ENCODE data around the gene RGS21.

The RGS21 gene

DNA sequence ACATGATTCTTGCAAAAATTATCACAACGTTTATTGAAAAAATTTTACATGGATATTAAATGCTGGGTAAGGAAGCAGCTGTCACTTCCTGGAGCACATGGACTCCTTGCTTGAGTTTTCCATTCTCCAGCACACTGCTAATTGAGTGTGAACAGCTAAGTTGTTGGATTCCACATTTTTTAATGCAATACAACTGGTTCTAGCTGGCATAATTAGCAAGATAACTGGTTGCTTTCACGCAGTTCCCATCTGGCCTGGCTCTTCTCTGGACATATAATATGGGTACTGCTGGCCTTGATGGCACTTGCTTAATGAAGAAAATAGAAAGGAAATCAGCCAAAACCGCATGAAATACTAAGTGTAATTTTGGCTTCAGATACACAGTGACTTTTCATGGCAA lies 26.6 kb downstream of the RGS21 start:
- Histone ChIP-seq H3K9me3 (ENCODE audit: low read length) (no peaks in the 10 kb centered on the region), H3K27me3 (ENCODE audit: control insufficient read depth in 1 of 2, insufficient read depth in 2 of 2, low read length in 2 of 2) (no peaks in the 10 kb centered on the region), H3K4me3 (ENCODE audit: low read depth in 1 of 2, low read length in 2 of 2) (no peak overlapping the region), H3K27ac (ENCODE audit: low read depth, low read length) (no peak overlapping the region), H3K4me1 (ENCODE audit: insufficient read depth, low read length) (no peaks in the 10 kb centered on the region), H3K9ac (ENCODE audit: low read length) (no peak overlapping the region), H3K36me3 (ENCODE audit: insufficient read depth, low read length) (no peaks in the 10 kb centered on the region)

DNA sequence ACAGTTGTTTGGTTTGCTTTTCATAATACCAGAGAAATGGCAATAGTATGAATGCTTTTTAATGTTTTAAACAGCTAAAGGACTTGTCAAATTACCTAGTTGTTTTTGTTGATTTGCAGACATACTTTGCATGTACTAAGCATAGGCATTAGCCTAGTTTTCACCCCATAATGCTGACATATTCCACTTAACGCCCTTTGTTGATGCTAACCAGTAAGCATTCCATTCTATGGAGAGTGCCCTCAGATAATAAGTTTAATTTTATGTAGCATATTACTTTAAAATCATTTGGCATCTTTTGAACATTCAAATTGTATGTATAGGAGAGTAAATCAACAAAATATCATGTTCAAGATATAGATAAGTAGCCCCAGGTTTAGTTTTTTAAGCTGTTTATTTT lies 32.5 kb downstream of the RGS21 start:
- H3K27me3 ChIP-seq (ENCODE audit: control insufficient read depth in 1 of 2, insufficient read depth in 2 of 2, low read length in 2 of 2): no peaks in the 10 kb centered on the region
- no peaks in the 10 kb centered on the region for H3K4me1 ChIP-seq (ENCODE audit: insufficient read depth, low read length)
- no peak overlapping the region for H3K27ac ChIP-seq (ENCODE audit: low read depth, low read length)
- H3K4me3 ChIP-seq (ENCODE audit: low read depth in 1 of 2, low read length in 2 of 2): no peak overlapping the region
- H3K9me3 ChIP-seq (ENCODE audit: low read length): no peaks in the 10 kb centered on the region
- no peak overlapping the region for H3K9ac ChIP-seq (ENCODE audit: low read length)
- no peaks in the 10 kb centered on the region for H3K36me3 ChIP-seq (ENCODE audit: insufficient read depth, low read length)

DNA sequence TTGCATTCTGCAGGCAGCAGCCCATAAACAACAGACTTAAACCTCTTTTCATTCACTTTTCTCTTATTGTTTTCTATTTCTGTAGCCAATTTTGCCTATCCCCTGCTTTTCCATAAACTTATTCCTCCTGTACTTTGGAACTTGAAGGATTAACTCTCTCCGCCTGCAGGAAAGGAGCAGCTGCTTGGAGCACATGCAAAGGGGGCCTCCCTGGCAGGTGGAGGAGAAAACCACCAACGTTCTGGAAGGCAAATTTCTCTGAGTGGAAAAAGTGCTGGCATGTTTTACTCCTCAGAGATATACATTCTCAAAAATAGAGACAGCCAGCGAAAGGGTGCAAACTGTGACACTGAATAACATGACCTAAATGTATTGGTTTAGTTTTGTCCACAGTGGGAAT lies 33.6 kb downstream of the RGS21 start:
- no peak overlapping the region for H3K27ac ChIP-seq (ENCODE audit: low read depth, low read length)
- H3K4me1 ChIP-seq (ENCODE audit: insufficient read depth, low read length): no peaks in the 10 kb centered on the region
- no peak overlapping the region for H3K9ac ChIP-seq (ENCODE audit: low read length)
- H3K27me3 ChIP-seq (ENCODE audit: control insufficient read depth in 1 of 2, insufficient read depth in 2 of 2, low read length in 2 of 2): no peaks in the 10 kb centered on the region
- H3K9me3 ChIP-seq (ENCODE audit: low read length): no peaks in the 10 kb centered on the region
- H3K36me3 ChIP-seq (ENCODE audit: insufficient read depth, low read length): no peaks in the 10 kb centered on the region
- no peak overlapping the region for H3K4me3 ChIP-seq (ENCODE audit: low read depth in 1 of 2, low read length in 2 of 2)

DNA sequence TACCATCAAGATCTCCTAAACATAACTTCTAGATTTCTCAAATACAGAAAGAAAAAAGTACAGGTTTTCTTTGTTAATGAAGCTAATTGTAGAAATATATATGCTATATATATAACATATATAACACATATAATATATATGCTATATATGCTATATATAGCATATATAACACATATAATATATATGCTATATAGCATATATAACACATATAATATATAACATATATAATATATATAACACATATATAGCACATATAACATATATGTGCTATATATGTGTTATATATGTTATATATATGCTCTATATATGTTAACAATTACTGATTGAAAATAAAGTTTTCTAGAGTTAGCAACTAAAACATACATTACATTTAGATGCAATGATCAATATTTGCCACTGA lies 34.8 kb downstream of the RGS21 start:
- Histone ChIP-seq H3K27me3 (ENCODE audit: control insufficient read depth in 1 of 2, insufficient read depth in 2 of 2, low read length in 2 of 2) (no peaks in the 10 kb centered on the region), H3K27ac (ENCODE audit: low read depth, low read length) (no peak overlapping the region), H3K9ac (ENCODE audit: low read length) (no peak overlapping the region), H3K9me3 (ENCODE audit: low read length) (no peaks in the 10 kb centered on the region), H3K4me1 (ENCODE audit: insufficient read depth, low read length) (no peaks in the 10 kb centered on the region), H3K36me3 (ENCODE audit: insufficient read depth, low read length) (no peaks in the 10 kb centered on the region), H3K4me3 (ENCODE audit: low read depth in 1 of 2, low read length in 2 of 2) (no peak overlapping the region)

DNA sequence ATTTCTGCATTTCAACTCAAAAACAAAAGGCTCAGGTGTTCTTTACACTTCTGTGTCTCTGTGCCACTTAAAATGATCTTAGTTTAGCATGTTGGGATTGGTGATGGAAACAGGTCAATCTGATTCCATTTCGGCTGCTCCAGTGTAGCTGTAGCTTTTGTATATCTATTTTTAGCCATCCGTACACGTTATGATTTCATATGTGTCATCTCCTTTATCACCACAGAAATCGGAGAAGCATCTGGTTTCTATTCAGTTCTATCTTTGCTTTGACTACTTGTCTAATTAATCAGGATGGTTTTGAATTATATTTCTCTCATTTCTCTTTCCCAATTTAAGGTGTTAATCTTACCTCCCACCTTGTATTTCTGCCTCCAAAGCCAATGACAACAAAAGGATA lies 41.1 kb downstream of the RGS21 start:
- Histone ChIP-seq H3K4me1 (ENCODE audit: insufficient read depth, low read length) (no peaks in the 10 kb centered on the region), H3K4me3 (ENCODE audit: low read depth in 1 of 2, low read length in 2 of 2) (no peak overlapping the region)

DNA sequence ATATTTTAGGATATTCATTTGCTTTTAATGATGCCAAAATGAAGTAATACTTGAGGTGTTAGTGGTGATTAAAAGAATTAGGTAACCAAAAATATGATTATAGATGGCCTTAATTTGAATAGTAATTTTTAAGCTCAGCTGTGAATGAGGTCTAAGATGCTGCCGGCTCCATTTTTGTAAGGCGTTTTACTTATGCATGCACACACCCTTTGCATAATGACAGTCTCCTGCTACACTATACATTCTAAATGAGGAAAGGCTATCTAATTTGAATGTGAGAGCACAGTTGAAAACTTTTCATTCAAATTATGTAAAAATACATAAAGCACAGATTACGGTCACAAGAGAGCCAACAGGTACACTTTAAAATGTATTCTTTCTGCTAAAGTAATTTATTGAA lies 41.6 kb downstream of the RGS21 start:
- Histone ChIP-seq H3K4me1 (ENCODE audit: insufficient read depth, low read length) (no peaks in the 10 kb centered on the region), H3K27me3 (ENCODE audit: control insufficient read depth in 1 of 2, insufficient read depth in 2 of 2, low read length in 2 of 2) (no peaks in the 10 kb centered on the region), H3K27ac (ENCODE audit: low read depth, low read length) (no peak overlapping the region), H3K9ac (ENCODE audit: low read length) (no peak overlapping the region), H3K4me3 (ENCODE audit: low read depth in 1 of 2, low read length in 2 of 2) (no peak overlapping the region), H3K36me3 (ENCODE audit: insufficient read depth, low read length) (no peaks in the 10 kb centered on the region), H3K9me3 (ENCODE audit: low read length) (no peaks in the 10 kb centered on the region)

More for the DNA sequence above, 41.1 kb downstream of the RGS21 start:
- Histone ChIP-seq H3K9ac (ENCODE audit: low read length) (no peak overlapping the region), H3K27me3 (ENCODE audit: control insufficient read depth in 1 of 2, insufficient read depth in 2 of 2, low read length in 2 of 2) (no peaks in the 10 kb centered on the region), H3K36me3 (ENCODE audit: insufficient read depth, low read length) (no peaks in the 10 kb centered on the region), H3K9me3 (ENCODE audit: low read length) (no peaks in the 10 kb centered on the region), H3K27ac (ENCODE audit: low read depth, low read length) (no peak overlapping the region)

DNA sequence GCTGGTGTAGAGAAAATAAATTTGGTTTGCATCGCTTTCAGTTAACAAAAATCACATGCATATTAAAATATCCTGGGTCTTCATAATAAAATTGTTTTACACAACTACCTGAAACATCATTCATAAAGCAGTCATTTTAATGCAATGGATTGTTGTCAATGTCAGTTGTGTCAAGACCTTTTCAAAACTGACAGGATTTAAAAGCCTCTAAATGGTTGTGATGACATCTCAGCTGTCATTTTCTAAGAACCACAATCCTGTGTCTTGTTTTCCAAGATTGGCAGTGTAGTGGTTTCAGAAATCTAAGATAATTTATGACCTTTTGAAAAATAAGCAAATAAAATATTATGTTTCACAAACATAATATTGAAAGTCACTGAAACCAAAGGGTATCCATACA lies 42.0 kb downstream of the RGS21 start:
- H3K27me3 ChIP-seq (ENCODE audit: control insufficient read depth in 1 of 2, insufficient read depth in 2 of 2, low read length in 2 of 2): no peaks in the 10 kb centered on the region
- H3K4me3 ChIP-seq (ENCODE audit: low read depth in 1 of 2, low read length in 2 of 2): no peak overlapping the region
- H3K9ac ChIP-seq (ENCODE audit: low read length): no peak overlapping the region
- H3K36me3 ChIP-seq (ENCODE audit: insufficient read depth, low read length): no peaks in the 10 kb centered on the region
- no peak overlapping the region for H3K27ac ChIP-seq (ENCODE audit: low read depth, low read length)
- H3K4me1 ChIP-seq (ENCODE audit: insufficient read depth, low read length): no peaks in the 10 kb centered on the region
- no peaks in the 10 kb centered on the region for H3K9me3 ChIP-seq (ENCODE audit: low read length)

DNA sequence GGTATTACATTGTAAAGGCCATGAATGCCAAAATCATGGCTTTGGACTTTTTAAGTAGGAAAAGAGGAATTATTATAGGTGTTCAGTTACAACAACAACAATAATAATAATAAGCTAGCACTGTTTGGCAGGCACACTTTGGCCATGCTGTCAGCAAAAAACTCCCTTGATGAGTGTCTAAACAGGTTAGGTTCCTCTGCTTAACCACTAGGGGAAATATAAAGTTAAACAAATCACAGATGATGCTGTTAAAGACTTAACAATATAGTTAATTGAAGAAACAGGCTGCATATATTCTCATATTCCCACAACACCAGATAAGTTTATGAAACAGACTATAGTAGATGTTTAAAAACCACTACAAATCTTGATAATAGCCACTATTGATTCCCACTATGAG lies 46.4 kb downstream of the RGS21 start:
- no peaks in the 10 kb centered on the region for H3K36me3 ChIP-seq (ENCODE audit: insufficient read depth, low read length)
- no peak overlapping the region for H3K9ac ChIP-seq (ENCODE audit: low read length)
- H3K4me3 ChIP-seq (ENCODE audit: low read depth in 1 of 2, low read length in 2 of 2): no peak overlapping the region
- no peak overlapping the region for H3K27ac ChIP-seq (ENCODE audit: low read depth, low read length)
- H3K9me3 ChIP-seq (ENCODE audit: low read length): no peaks in the 10 kb centered on the region
- H3K27me3 ChIP-seq (ENCODE audit: control insufficient read depth in 1 of 2, insufficient read depth in 2 of 2, low read length in 2 of 2): no peaks in the 10 kb centered on the region
- H3K4me1 ChIP-seq (ENCODE audit: insufficient read depth, low read length): no peaks in the 10 kb centered on the region

DNA sequence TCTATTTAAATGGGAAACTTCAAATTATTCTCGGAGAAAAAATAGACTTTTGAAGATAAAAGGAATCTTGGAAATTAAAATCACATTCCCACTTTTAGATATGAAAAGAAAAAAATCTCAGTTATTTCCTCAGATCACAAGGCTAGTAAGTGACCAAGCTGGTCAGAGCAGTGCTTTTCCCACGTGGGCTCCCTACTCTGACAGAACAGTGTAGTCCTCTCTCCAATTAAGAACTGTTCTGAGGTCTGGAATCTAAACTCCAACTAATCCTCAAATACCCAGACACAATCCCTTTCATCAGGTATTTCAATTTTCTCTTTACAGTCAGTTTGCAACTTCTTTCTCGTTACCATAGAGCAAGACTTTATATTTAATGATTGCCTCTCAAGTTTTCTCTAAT lies 50.6 kb downstream of the RGS21 start:
- H3K27me3 ChIP-seq (ENCODE audit: control insufficient read depth in 1 of 2, insufficient read depth in 2 of 2, low read length in 2 of 2): no peaks in the 10 kb centered on the region
- no peaks in the 10 kb centered on the region for H3K36me3 ChIP-seq (ENCODE audit: insufficient read depth, low read length)
- no peak overlapping the region for H3K4me3 ChIP-seq (ENCODE audit: low read depth in 1 of 2, low read length in 2 of 2)
- H3K9ac ChIP-seq (ENCODE audit: low read length): no peak overlapping the region
- H3K9me3 ChIP-seq (ENCODE audit: low read length): no peaks in the 10 kb centered on the region
- H3K27ac ChIP-seq (ENCODE audit: low read depth, low read length): no peak overlapping the region
- no peaks in the 10 kb centered on the region for H3K4me1 ChIP-seq (ENCODE audit: insufficient read depth, low read length)

DNA sequence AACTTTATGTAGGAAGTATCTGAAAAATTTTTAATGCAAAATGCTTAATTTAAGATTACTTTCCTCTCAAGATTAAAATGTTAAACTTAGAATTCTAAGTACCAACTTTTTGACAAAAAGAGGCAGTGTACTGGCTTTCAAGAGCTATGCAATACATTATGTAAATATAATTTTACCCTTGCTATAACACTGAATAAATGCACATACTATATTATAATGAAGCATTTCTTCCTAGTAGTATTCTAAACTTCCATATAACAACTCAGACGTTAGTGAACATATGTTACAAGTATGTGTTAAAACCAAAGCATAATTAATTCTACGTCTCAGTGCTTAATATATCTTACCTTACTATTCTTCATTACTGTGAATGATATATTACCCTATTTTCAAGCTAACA lies 58.5 kb downstream of the RGS21 start:
- Histone ChIP-seq H3K9me3 (ENCODE audit: low read length) (no peaks in the 10 kb centered on the region), H3K9ac (ENCODE audit: low read length) (no peak overlapping the region), H3K27me3 (ENCODE audit: control insufficient read depth in 1 of 2, insufficient read depth in 2 of 2, low read length in 2 of 2) (no peaks in the 10 kb centered on the region), H3K27ac (ENCODE audit: low read depth, low read length) (no peak overlapping the region), H3K4me3 (ENCODE audit: low read depth in 1 of 2, low read length in 2 of 2) (no peak overlapping the region), H3K4me1 (ENCODE audit: insufficient read depth, low read length) (no peaks in the 10 kb centered on the region), H3K36me3 (ENCODE audit: insufficient read depth, low read length) (no peaks in the 10 kb centered on the region)

DNA sequence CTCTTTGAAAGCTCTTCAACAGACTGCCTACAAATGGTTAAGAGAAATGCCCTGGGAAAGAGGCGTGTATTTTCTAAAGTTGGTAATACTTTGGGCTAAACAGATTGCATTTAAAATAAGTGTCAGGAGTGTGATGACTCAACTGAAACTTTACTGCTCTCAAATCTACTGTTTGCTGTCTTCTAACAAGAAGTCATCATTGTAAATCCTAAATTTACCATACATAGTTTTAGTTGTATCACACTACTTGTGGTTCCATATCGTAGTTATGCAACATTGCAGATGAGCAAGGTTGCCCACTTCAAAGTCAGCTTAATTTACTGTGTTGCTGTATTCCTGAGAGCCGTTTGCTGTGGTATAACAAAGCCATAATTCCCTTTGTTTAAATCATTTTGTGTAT lies 59.6 kb downstream of the RGS21 start:
- H3K4me1 ChIP-seq (ENCODE audit: insufficient read depth, low read length): no peaks in the 10 kb centered on the region
- no peaks in the 10 kb centered on the region for H3K27me3 ChIP-seq (ENCODE audit: control insufficient read depth in 1 of 2, insufficient read depth in 2 of 2, low read length in 2 of 2)
- no peaks in the 10 kb centered on the region for H3K36me3 ChIP-seq (ENCODE audit: insufficient read depth, low read length)
- H3K9ac ChIP-seq (ENCODE audit: low read length): no peak overlapping the region
- H3K4me3 ChIP-seq (ENCODE audit: low read depth in 1 of 2, low read length in 2 of 2): no peak overlapping the region
- H3K9me3 ChIP-seq (ENCODE audit: low read length): no peaks in the 10 kb centered on the region
- no peak overlapping the region for H3K27ac ChIP-seq (ENCODE audit: low read depth, low read length)

DNA sequence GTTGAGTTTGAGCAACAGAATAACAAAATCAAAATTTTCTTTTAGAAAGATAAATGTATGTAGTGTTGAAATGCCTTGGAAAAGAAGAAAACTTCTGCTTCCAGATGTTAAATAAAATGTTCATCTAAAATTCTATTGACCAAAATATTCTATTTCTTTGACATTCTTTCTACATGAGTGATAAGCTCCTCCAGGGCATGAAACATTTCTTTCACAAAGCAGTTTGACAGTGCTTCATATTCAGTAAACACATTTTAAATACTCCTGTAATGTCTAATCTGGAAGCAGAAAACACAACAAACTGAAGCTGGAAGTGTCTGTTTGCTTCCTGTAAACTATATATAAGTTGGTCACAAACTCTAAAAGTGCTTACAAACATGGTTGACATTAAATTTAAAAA lies 61.5 kb downstream of the RGS21 start:
- Histone ChIP-seq H3K27ac (ENCODE audit: low read depth, low read length) (no peak overlapping the region), H3K4me1 (ENCODE audit: insufficient read depth, low read length) (no peaks in the 10 kb centered on the region), H3K36me3 (ENCODE audit: insufficient read depth, low read length) (no peaks in the 10 kb centered on the region), H3K9ac (ENCODE audit: low read length) (no peak overlapping the region), H3K27me3 (ENCODE audit: control insufficient read depth in 1 of 2, insufficient read depth in 2 of 2, low read length in 2 of 2) (no peaks in the 10 kb centered on the region), H3K9me3 (ENCODE audit: low read length) (no peaks in the 10 kb centered on the region), H3K4me3 (ENCODE audit: low read depth in 1 of 2, low read length in 2 of 2) (no peak overlapping the region)
